ENCODE measurements around the gene VEGFA. TPM values are rescaled to one million over a fixed set of nuclear protein-coding genes. Genes with fewer than 3 reads are reported as not detected.

VEGFA gene
- total RNA-seq, 6 experiments from 2014 or later = 26.0 to 37.4 (median 28.3) TPM

DNA sequence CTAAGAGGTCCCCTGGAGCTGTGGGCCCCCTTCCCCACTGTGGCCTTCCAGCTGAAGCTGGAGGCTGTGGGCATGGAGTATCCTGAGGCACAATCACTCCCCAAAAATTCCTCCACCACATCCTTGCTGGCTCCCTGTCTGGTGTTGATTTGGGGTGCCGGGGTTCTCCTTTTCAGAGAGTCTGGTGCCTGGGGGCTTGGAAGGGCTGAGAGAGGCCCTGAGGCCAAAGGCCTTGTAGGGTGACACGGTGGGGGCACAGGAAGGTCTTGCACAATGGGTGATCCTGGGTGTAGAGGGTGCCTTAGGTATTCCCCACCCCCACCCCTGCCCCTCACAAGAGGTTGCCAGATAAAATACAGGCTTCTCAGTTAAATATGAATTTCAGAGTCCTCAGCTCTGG, 33.2 kb upstream of the VEGFA start:
- H3K9me3 Mint-ChIP-seq = no peaks in the 10 kb centered on the region
- H3K4me3 Mint-ChIP-seq = no peak overlapping the region
- TF ChIP-seq, protein P1, sequence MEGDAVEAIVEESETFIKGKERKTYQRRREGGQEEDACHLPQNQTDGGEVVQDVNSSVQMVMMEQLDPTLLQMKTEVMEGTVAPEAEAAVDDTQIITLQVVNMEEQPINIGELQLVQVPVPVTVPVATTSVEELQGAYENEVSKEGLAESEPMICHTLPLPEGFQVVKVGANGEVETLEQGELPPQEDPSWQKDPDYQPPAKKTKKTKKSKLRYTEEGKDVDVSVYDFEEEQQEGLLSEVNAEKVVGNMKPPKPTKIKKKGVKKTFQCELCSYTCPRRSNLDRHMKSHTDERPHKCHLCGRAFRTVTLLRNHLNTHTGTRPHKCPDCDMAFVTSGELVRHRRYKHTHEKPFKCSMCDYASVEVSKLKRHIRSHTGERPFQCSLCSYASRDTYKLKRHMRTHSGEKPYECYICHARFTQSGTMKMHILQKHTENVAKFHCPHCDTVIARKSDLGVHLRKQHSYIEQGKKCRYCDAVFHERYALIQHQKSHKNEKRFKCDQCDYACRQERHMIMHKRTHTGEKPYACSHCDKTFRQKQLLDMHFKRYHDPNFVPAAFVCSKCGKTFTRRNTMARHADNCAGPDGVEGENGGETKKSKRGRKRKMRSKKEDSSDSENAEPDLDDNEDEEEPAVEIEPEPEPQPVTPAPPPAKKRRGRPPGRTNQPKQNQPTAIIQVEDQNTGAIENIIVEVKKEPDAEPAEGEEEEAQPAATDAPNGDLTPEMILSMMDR (IDR thresholded peaks at IDR 0.05) = no peak
- H3K27ac Mint-ChIP-seq = no peak overlapping the region
- DNase-seq = no peak
- no peaks in the 10 kb centered on the region for H3K4me1 Mint-ChIP-seq (ENCODE audit: low read depth)
- peaks cover 9% of the 10 kb centered on the region for H3K27me3 Mint-ChIP-seq (ENCODE audit: insufficient read depth)
- H3K36me3 Mint-ChIP-seq (ENCODE audit: low read depth) = no peaks in the 10 kb centered on the region; the same call in 1 of the 2 replicates

DNA sequence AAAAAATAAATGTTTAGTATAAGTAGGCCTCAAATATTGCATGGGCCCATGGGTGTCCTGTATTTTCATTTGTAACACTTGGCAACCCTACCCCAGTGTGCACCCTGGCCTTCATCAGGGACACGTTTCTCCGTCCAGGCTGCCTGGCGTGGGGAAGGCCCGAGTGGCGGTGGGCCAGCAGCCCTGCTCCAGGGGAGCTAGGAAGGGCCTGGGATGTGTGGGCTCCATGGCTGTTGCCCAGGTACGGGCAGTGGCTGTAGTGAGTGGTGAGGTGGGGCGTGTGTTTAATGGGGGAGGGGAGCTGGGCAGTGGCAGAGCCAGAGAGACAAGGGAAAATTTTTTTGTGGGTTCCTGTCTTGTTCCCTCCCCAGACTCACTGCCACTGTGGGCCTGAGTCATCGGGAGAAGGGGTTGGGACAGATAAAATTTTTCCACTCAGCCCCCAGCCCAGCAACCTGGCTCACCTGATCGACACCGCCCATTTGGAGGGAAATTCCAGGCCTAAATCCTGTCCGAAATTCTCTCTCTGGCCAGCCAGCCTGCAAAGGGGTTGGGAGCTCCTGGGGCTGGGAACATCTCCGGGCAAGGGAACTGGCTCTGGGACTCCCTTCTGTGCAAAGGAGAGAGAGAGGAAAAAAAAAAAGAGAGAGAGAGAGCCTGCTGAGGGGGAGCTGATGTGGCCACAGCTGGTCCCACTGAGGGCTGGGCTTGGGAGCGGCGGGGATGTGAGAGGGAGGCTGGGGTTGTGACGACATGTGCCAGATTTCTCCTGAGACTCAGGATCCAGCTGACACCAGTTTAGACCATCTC, 32.5 kb upstream of the VEGFA start:
- DNase-seq = no peak
- no peak overlapping the region for H3K4me3 Mint-ChIP-seq
- no peak overlapping the region for H3K27ac Mint-ChIP-seq
- H3K9me3 Mint-ChIP-seq = no peaks in the 10 kb centered on the region
- no peaks in the 10 kb centered on the region for H3K4me1 Mint-ChIP-seq (ENCODE audit: low read depth)
- no peaks in the 10 kb centered on the region; the same call in 1 of the 2 replicates for H3K36me3 Mint-ChIP-seq (ENCODE audit: low read depth)
- TF ChIP-seq, protein P1 (IDR thresholded peaks at IDR 0.05) = no peak
- H3K27me3 Mint-ChIP-seq (ENCODE audit: insufficient read depth) = peaks cover 14% of the 10 kb centered on the region

DNA sequence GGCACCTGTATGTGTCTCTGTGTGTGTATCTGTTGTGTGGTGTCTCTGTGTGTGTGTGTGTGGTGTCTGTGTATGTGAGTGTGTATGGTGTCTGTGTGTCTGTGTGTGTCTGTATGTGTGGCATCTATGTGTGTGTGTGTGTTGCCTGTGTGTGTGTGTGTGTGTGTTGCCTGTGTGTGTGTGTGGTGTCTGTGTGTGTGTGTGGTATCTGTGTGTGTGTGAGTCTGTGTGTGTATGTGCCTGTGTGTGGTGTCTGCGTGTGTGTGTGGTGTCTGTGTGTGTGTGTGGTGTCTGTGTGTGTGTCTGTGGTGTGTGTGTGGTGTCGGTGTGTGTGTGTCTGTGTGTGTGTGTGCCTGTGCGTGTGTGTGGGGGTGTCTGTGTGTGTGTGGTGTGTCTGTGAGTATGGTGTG, 31.7 kb upstream of the VEGFA start:
- H3K9me3 Mint-ChIP-seq = no peaks in the 10 kb centered on the region
- peaks cover 19% of the 10 kb centered on the region for H3K27me3 Mint-ChIP-seq (ENCODE audit: insufficient read depth)
- no peak overlapping the region for H3K27ac Mint-ChIP-seq
- H3K36me3 Mint-ChIP-seq (ENCODE audit: low read depth) = no peaks in the 10 kb centered on the region; the same call in 1 of the 2 replicates
- no peaks in the 10 kb centered on the region for H3K4me1 Mint-ChIP-seq (ENCODE audit: low read depth)
- no peak overlapping the region for H3K4me3 Mint-ChIP-seq
- TF ChIP-seq, protein P1 (IDR thresholded peaks at IDR 0.05) = no peak
- DNase-seq = no peak

DNA sequence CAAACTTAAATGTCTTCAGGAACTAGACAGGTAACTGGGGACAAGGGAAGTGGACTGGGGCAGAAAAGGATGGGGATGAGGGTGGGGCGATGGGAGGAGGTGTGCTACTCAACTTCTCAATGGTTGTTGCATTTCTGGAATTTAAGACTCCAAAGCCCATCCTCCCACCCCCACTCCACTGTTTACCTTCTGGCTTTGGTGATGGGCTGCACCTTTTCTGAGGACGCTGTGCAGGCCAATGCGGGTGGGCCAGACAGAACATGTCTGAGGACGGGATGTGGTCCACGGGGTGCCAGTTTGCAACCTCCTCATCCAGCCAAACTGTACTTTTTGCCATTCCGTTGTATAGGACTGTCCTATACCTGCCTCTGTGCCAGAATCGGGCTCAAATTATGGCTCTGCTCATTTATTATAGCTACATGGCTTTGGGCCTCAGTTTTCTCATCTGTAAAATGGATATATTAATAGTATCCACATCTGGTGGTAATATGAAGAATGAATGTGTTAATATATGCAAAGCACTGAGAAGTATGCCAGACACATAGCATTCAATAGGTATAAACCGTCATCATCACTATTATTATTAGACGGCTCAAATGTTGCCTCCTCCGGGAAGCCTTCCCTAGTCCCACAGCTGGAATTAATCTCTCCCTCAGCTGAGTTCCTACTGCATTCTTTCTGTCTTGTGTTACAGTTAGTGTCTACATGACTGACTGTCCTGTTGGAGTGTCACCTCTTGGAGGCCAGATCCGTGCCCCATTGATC, 31.0 kb upstream of the VEGFA start:
- Mint-ChIP-seq H3K4me1 (ENCODE audit: low read depth) (no peaks in the 10 kb centered on the region), H3K4me3 (no peak overlapping the region), H3K36me3 (ENCODE audit: low read depth) (no peaks in the 10 kb centered on the region; the same call in 1 of the 2 replicates), H3K27me3 (ENCODE audit: insufficient read depth) (peaks cover 20% of the 10 kb centered on the region), H3K9me3 (no peaks in the 10 kb centered on the region), H3K27ac (no peak overlapping the region)
- TF ChIP-seq, protein P1 (IDR thresholded peaks at IDR 0.05) = no peak
- no peak for DNase-seq

DNA sequence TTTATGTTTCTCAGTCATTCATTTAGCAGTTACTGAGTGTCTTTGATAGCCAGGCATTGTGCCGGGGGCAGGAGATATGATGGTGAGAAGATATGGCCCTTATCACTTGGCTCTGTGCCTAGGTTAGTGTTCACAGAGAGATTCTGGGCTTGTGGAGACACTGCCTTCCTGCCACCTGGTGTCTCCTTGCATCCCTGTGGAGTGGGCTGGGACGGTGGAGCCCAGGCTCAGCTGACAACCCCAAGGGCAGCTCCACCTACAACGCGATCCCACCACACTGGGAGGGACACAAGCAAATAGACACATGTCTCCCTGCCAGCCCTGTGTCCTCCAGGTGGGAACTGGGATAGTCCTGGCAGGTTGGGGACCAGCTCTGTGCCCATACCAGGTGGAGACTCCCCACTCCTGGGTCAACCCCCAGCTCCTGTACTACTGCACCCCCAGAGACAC, 30.3 kb upstream of the VEGFA start:
- no peak overlapping the region for H3K27ac Mint-ChIP-seq
- H3K9me3 Mint-ChIP-seq = no peaks in the 10 kb centered on the region
- H3K4me3 Mint-ChIP-seq = no peak overlapping the region
- peaks cover 21% of the 10 kb centered on the region for H3K27me3 Mint-ChIP-seq (ENCODE audit: insufficient read depth)
- no peaks in the 10 kb centered on the region; the same call in 1 of the 2 replicates for H3K36me3 Mint-ChIP-seq (ENCODE audit: low read depth)
- no peak for DNase-seq
- TF ChIP-seq, protein P1 (IDR thresholded peaks at IDR 0.05) = no peak
- no peaks in the 10 kb centered on the region for H3K4me1 Mint-ChIP-seq (ENCODE audit: low read depth)
